H1 (cell line): ENCODE data around the gene NKAIN2. TPM values are rescaled to one million over a fixed set of nuclear protein-coding genes. Genes with fewer than 3 reads are reported as not detected.

Source experiments
- CTCF ChIA-PET: fragments of 300-600 bp; sonication (Branson Sonifier 250); formaldehyde crosslinking; loops from one replicate; lab custom pipeline; 2021; ENCODE audit not compliant: partially characterized antibody; lab: Charles Lee
- POLR2A ChIA-PET: fragments of 300-600 bp; sonication (Branson Sonifier 250); formaldehyde crosslinking; loops from one replicate; lab custom pipeline; 2021; ENCODE audit warnings: inconsistent platforms; ENCODE audit not compliant: partially characterized antibody; lab: Charles Lee
- DNase-seq, 2 experiments: peaks; one replicate each; pipeline versions ENCODE4 v3.0.0 to v3.0.0-alpha.2; 2010 to 2022; ENCODE audit warnings: low spot score in 2 of 2, low read depth in 1 of 2, mixed read lengths in 1 of 2
- FAIRE-seq: peaks from 2 replicates; lab custom pipeline; 2011; peaks lifted over from hg19 to GRCh38; lab: Jason Lieb, UNC
- H2AFZ ChIP-seq: 2 replicates; pipeline ENCODE4 v1.8.1; 2012; ENCODE audit warnings: low read length, inconsistent platforms
- H2AK5ac ChIP-seq: 2 replicates; pipeline ENCODE4 v1.6.1; 2013; ENCODE audit warnings: low read depth, low read length
- H2BK120ac ChIP-seq: replicated peaks from 2 replicates; pipeline ENCODE3; 2013; ENCODE audit warnings: low read depth, low read length, inconsistent platforms
- H2BK12ac ChIP-seq: 2 replicates; pipeline ENCODE4 v1.6.1; 2013; ENCODE audit warnings: low read depth, low read length
- H2BK15ac ChIP-seq: 2 replicates; pipeline ENCODE4 v1.6.1; 2013; ENCODE audit warnings: low read length
- H2BK20ac ChIP-seq: 2 replicates; pipeline ENCODE4 v1.6.1; 2013; ENCODE audit warnings: low read length
- H2BK5ac ChIP-seq: 2 replicates; pipeline ENCODE4 v1.6.1; 2013; ENCODE audit warnings: low read depth, low read length
- H3K14ac ChIP-seq: 2 replicates; pipeline ENCODE4 v1.6.1; 2013; ENCODE audit warnings: inconsistent platforms; ENCODE audit not compliant: insufficient read length
- H3K18ac ChIP-seq: 2 replicates; pipeline ENCODE4 v1.6.1; 2013; ENCODE audit warnings: low read length; ENCODE audit errors: extremely low read depth
- H3K23ac ChIP-seq: 2 replicates; pipeline ENCODE4 v1.6.1; 2013; ENCODE audit warnings: inconsistent platforms; ENCODE audit not compliant: insufficient read length
- H3K23me2 ChIP-seq: 2 replicates; pipeline ENCODE4 v1.6.1; 2013; ENCODE audit warnings: low read depth, low read length
- H3K27ac ChIP-seq: 2 replicates; pipeline ENCODE4 v1.6.1; 2011; ENCODE audit warnings: low read depth, low read length, inconsistent platforms
- H3K27me3 ChIP-seq, 4 experiments: replicated peaks in 1 of 4; 1 replicate in 1 of 4; 2 replicates in 3 of 4; pipeline versions ENCODE4 v1.6.1 to v1.8.1; 2011 to 2013; ENCODE audit warnings: low read length in 3 of 4, mild to moderate bottlenecking in 3 of 4, inconsistent platforms in 2 of 4, mixed read lengths in 2 of 4, moderate library complexity in 1 of 4; ENCODE audit not compliant: control insufficient read depth in 3 of 4, insufficient read depth in 3 of 4; ENCODE audit errors: extremely low read depth in 1 of 4
- H3K36me3 ChIP-seq, 4 experiments: 2 replicates each; pipeline versions ENCODE4 v1.6.1 to v1.8.1; 2011 to 2013; ENCODE audit warnings: mild to moderate bottlenecking in 4 of 4, low read length in 3 of 4, moderate library complexity in 2 of 4, control low read depth in 1 of 4, inconsistent platforms in 1 of 4; ENCODE audit not compliant: insufficient read depth in 4 of 4, control insufficient read depth in 2 of 4
- H3K4ac ChIP-seq: replicated peaks from 2 replicates; pipeline ENCODE3; 2013; ENCODE audit warnings: low read length, low read depth, mixed read lengths, inconsistent platforms; ENCODE audit not compliant: insufficient read length
- H3K4me1 ChIP-seq, 4 experiments: replicated peaks in 1 of 4; 1 replicate in 1 of 4; 2 replicates in 3 of 4; pipeline versions ENCODE4 v1.6.1 to v1.8.1; 2011 to 2013; ENCODE audit warnings: low read length in 3 of 4, inconsistent platforms in 2 of 4, mixed read lengths in 1 of 4; ENCODE audit not compliant: insufficient read depth in 4 of 4, control insufficient read depth in 3 of 4
- H3K4me2 ChIP-seq, 2 experiments: 2 replicates each; pipeline versions ENCODE4 v1.6.1 to v1.8.1; 2011 to 2013; ENCODE audit warnings: low read depth in 2 of 2, low read length in 2 of 2, control low read depth in 1 of 2, inconsistent platforms in 1 of 2, mild to moderate bottlenecking in 1 of 2; ENCODE audit not compliant: insufficient read depth in 1 of 2
- H3K4me3 ChIP-seq, 4 experiments: fragments of 200-600, 300-600 bp in 1 of 4; sonication (generic), shearing (Covaris generic), sonication (Bioruptor Twin) in 1 of 4; 2 replicates each; pipeline versions ENCODE4 v1.5.1 to v1.8.1; 2011 to 2016; ENCODE audit warnings: low read length in 4 of 4, low read depth in 3 of 4, control low read depth in 2 of 4, inconsistent platforms in 2 of 4, mild to moderate bottlenecking in 2 of 4, mixed read lengths in 1 of 4, moderate library complexity in 1 of 4; ENCODE audit not compliant: insufficient read depth in 2 of 4; ENCODE audit errors: extremely low read depth in 1 of 4
- H3K56ac ChIP-seq: replicated peaks from 2 replicates; pipeline ENCODE3; 2013; ENCODE audit warnings: low read depth, mild to moderate bottlenecking, mixed read lengths, low read length, inconsistent platforms; ENCODE audit not compliant: insufficient read length
- H3K79me1 ChIP-seq: 2 replicates; pipeline ENCODE4 v1.6.1; 2013; ENCODE audit warnings: low read depth, low read length, control low read depth
- H3K79me2 ChIP-seq, 2 experiments: 2 replicates each; pipeline versions ENCODE4 v1.6.1 to v1.8.1; 2012 to 2013; ENCODE audit warnings: low read length in 2 of 2, mild to moderate bottlenecking in 2 of 2, inconsistent platforms in 1 of 2; ENCODE audit not compliant: insufficient read depth in 2 of 2, control insufficient read depth in 1 of 2
- H3K9ac ChIP-seq, 4 experiments: replicated peaks in 1 of 4; 1 replicate in 1 of 4; 2 replicates in 3 of 4; pipeline versions ENCODE4 v1.6.1 to v1.8.1; 2011 to 2013; ENCODE audit warnings: low read depth in 3 of 4, low read length in 3 of 4, control low read depth in 2 of 4, mild to moderate bottlenecking in 2 of 4, moderate library complexity in 2 of 4, inconsistent platforms in 1 of 4; ENCODE audit errors: extremely low read depth in 1 of 4
- H3K9me3 ChIP-seq, 2 experiments: 2 replicates each; pipeline versions ENCODE4 v1.6.1 to v1.8.1; 2012 to 2013; ENCODE audit warnings: mild to moderate bottlenecking in 2 of 2, moderate library complexity in 2 of 2, control low read depth in 1 of 2, inconsistent platforms in 1 of 2, low read depth in 1 of 2, low read length in 1 of 2, mixed read lengths in 1 of 2; ENCODE audit not compliant: insufficient read depth in 2 of 2
- H4K20me1 ChIP-seq, 2 experiments: replicated peaks in 1 of 2; 2 replicates each; pipeline versions ENCODE3 to v1.8.1; 2011 to 2013; ENCODE audit warnings: inconsistent platforms in 2 of 2, low read length in 2 of 2, mild to moderate bottlenecking in 1 of 2; ENCODE audit not compliant: insufficient read depth in 2 of 2, control insufficient read depth in 1 of 2
- H4K5ac ChIP-seq: 2 replicates; pipeline ENCODE4 v1.6.1; 2013; ENCODE audit warnings: low read length, low read depth, mixed read lengths, inconsistent platforms; ENCODE audit not compliant: insufficient read length
- H4K8ac ChIP-seq: 2 replicates; pipeline ENCODE4 v1.8.0; 2013; ENCODE audit warnings: mild to moderate bottlenecking, moderate library complexity, low read length, inconsistent platforms; ENCODE audit not compliant: insufficient read depth; ENCODE audit errors: extremely low read depth
- H4K91ac ChIP-seq: replicated peaks from 2 replicates; pipeline ENCODE3; 2013; ENCODE audit warnings: low read length, mixed read lengths, inconsistent platforms; ENCODE audit not compliant: insufficient read length
- ASH2L ChIP-seq: fragments of 200-600, 300-600 bp; sonication (generic); IDR thresholded peaks from one replicate; pipeline ENCODE4 v1.7.1; 2017; ENCODE audit warnings: low read length
- ATF2 ChIP-seq: IDR thresholded peaks from 2 replicates; pipeline ENCODE4 v1.6.1; 2012; ENCODE audit warnings: low read length, inconsistent platforms
- CHD2 ChIP-seq: IDR thresholded peaks from 2 replicates; pipeline ENCODE4 v1.6.1; 2012; ENCODE audit warnings: low read length, improper control_type of control experiment
- EP300 ChIP-seq, 2 experiments: IDR thresholded peaks; 1 replicate in 1 of 2; 2 replicates in 1 of 2; pipeline ENCODE4 v1.6.1; 2011 to 2012; ENCODE audit warnings: low read depth in 2 of 2, low read length in 2 of 2, mild to moderate bottlenecking in 2 of 2, borderline replicate concordance in 1 of 2, inconsistent platforms in 1 of 2, moderate library complexity in 1 of 2
- HDAC6 ChIP-seq: IDR thresholded peaks from one replicate; pipeline ENCODE4 v1.7.1; 2012; ENCODE audit warnings: low read depth, mild to moderate bottlenecking, inconsistent platforms, low read length, moderate library complexity
- POLR2A ChIP-seq, 2 experiments: IDR thresholded peaks; 1 replicate in 1 of 2; 2 replicates in 1 of 2; pipeline ENCODE4 v1.6.1; 2011; ENCODE audit warnings: low read depth in 2 of 2, low read length in 2 of 2, mild to moderate bottlenecking in 2 of 2; ENCODE audit errors: control extremely low read depth in 1 of 2
- POLR2AphosphoS5 ChIP-seq: IDR thresholded peaks from 2 replicates; pipeline ENCODE4 v1.6.1; 2011; ENCODE audit warnings: low read depth, low read length
- POU5F1 ChIP-seq: IDR thresholded peaks from 2 replicates; pipeline ENCODE4 v1.6.1; 2011; ENCODE audit warnings: low read depth, mild to moderate bottlenecking, low read length, moderate library complexity
- SP4 ChIP-seq: IDR thresholded peaks from 2 replicates; pipeline ENCODE4 v1.6.1; 2012; ENCODE audit warnings: low read length, inconsistent platforms
- TBP ChIP-seq: IDR thresholded peaks from 2 replicates; pipeline ENCODE4 v1.6.1; 2011; ENCODE audit warnings: low read depth, low read length, improper control_type of control experiment
- WGBS, 2 experiments: shearing (Covaris generic) in 1 of 2; methylation state at CpG; one replicate each; pipeline versions ENCODE4 v1.1.6 to v1.1.7; 2013 to 2015; ENCODE audit warnings: low lambda C conversion rate in 2 of 2, mixed read lengths in 2 of 2, inconsistent platforms in 1 of 2, low coverage in 1 of 2, missing lambda C conversion rate in 1 of 2; ENCODE audit not compliant: insufficient replicate concordance in 2 of 2, insufficient coverage in 1 of 2, insufficient read length in 1 of 2; ENCODE audit errors: extremely low coverage in 1 of 2, missing lambda C conversion rate in 1 of 2; 5-methylcytosine and 5-hydroxymethylcytosine counted together
- polyA plus RNA-seq, 7 experiments: library from polyadenylated mRNA; depleted of rRNA in 3 of 7; stranded (reverse) in 5 of 7; unstranded in 2 of 7; fragments of >200 nt in 5 of 7; fragments of 200-250 nt in 2 of 7; gene quantifications; 1 replicate in 5 of 7; 2 replicates in 1 of 7; 4 replicates in 1 of 7; pipeline versions ENCODE4 v1.2.1 to v1.2.3, GENCODE V29; 2011 to 2013; ENCODE audit warnings: missing spikeins in 2 of 7, mixed read lengths in 2 of 7
- total RNA-seq: library from RNA; stranded (reverse); fragmentation: NEBNext Ultra II Directional; extraction: Animal tissue kit (Norgen Biotek cat#: 25700); gene quantifications from 2 replicates; pipeline ENCODE4 v1.2.1, GENCODE V29; 2021
- TF ChIP-seq, protein P1 (sequence below), 3 experiments: IDR thresholded peaks; 1 replicate in 2 of 3; 2 replicates in 1 of 3; pipeline versions ENCODE4 v1.5.1 to v1.6.1; 2011; ENCODE audit warnings: low read length in 3 of 3, mild to moderate bottlenecking in 3 of 3, inconsistent platforms in 2 of 3, low read depth in 1 of 3, moderate library complexity in 1 of 3; ENCODE audit not compliant: insufficient read depth in 1 of 3; ENCODE audit errors: control extremely low read depth in 1 of 3

NKAIN2 gene
- total and polyA plus RNA-seq, 2 of the 8 experiments (the other 6 are each of a cell fraction or from before 2014, with no cell fraction given): 0.20 to 0.34 TPM

GRCh38 chr6:124748778-124749177 is 945.1 kb downstream of the NKAIN2 start:
- Histone ChIP-seq H2AFZ (no peak overlapping the region), H2AK5ac (no peak overlapping the region), H3K79me2 (no peaks in the 10 kb centered on the region), H3K9me3 (no peaks in the 10 kb centered on the region), H2BK120ac (no peak overlapping the region), H3K23ac (no peak overlapping the region), H3K4me1 (no peaks in the 10 kb centered on the region), H4K8ac (no peak overlapping the region), H3K4me2 (no peak overlapping the region), H2BK12ac (no peak overlapping the region), H3K9ac (no peak overlapping the region), H3K4ac (no peak overlapping the region), H3K4me3 (no peak overlapping the region), H2BK15ac (no peak overlapping the region), H3K23me2 (no peaks in the 10 kb centered on the region; the same call in 1 of the 2 replicates), H3K27ac (no peak overlapping the region), H3K36me3 (no peaks in the 10 kb centered on the region), H3K27me3 (no peaks in the 10 kb centered on the region), H3K79me1 (no peaks in the 10 kb centered on the region), H3K56ac (no peak overlapping the region), H2BK20ac (no peak overlapping the region), H4K91ac (no peak overlapping the region), H2BK5ac (no peak overlapping the region), H3K18ac (no peak overlapping the region), H4K5ac (no peak overlapping the region), H4K20me1 (no peaks in the 10 kb centered on the region), H3K14ac (no peak overlapping the region)
- ChIA-PET POLR2A (no interaction called here), CTCF (interaction anchor here (0.9 kb wide), 1 partner anchor 9 kb away, joined by 3 read pairs; no protein-coding TSS in a partner anchor)
- WGBS, 2 experiments: 94% methylated on average over 2 of the region's 2 CpGs; no CpG with 5 or more reads in 1 of the 2 experiments
- FAIRE-seq (no peak), DNase-seq (no peak)
- TF ChIP-seq CHD2: no peak
- no peak for TF ChIP-seq HDAC6
- no peak for TF ChIP-seq ASH2L
- TF ChIP-seq TBP: no peak
- no peak for TF ChIP-seq POLR2A (IDR thresholded peaks at IDR 0.05; ENCODE audit: control extremely low read depth in 1 of 2, low read depth in 2 of 2, low read length in 2 of 2)
- no peak for TF ChIP-seq SP4
- no peak for TF ChIP-seq ATF2
- TF ChIP-seq EP300 (IDR thresholded peaks at IDR 0.05; ENCODE audit: borderline replicate concordance in 1 of 2, low read depth in 2 of 2, low read length in 2 of 2): no peak
- TF ChIP-seq POLR2AphosphoS5: no peak
- TF ChIP-seq, protein P1, sequence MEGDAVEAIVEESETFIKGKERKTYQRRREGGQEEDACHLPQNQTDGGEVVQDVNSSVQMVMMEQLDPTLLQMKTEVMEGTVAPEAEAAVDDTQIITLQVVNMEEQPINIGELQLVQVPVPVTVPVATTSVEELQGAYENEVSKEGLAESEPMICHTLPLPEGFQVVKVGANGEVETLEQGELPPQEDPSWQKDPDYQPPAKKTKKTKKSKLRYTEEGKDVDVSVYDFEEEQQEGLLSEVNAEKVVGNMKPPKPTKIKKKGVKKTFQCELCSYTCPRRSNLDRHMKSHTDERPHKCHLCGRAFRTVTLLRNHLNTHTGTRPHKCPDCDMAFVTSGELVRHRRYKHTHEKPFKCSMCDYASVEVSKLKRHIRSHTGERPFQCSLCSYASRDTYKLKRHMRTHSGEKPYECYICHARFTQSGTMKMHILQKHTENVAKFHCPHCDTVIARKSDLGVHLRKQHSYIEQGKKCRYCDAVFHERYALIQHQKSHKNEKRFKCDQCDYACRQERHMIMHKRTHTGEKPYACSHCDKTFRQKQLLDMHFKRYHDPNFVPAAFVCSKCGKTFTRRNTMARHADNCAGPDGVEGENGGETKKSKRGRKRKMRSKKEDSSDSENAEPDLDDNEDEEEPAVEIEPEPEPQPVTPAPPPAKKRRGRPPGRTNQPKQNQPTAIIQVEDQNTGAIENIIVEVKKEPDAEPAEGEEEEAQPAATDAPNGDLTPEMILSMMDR (IDR thresholded peaks at IDR 0.05; ENCODE audit: control extremely low read depth in 1 of 3, insufficient read depth in 1 of 3, low read depth in 1 of 3, low read length in 3 of 3): no peak
- no peak for TF ChIP-seq POU5F1
